Mucosa of rectum (tissue), 2 donors: ENCODE measurements around the gene ALX4.

Experiments used
- H3K27ac ChIP-seq, 2 donors: one replicate each; pipeline ENCODE4 v1.7.0; 2013; ENCODE audit warnings: inconsistent platforms in 2 of 2, low read depth in 2 of 2, low read length in 2 of 2
- H3K27me3 ChIP-seq, 2 donors: one replicate each; pipeline ENCODE4 v1.7.0; 2013; ENCODE audit warnings: low read length in 2 of 2; ENCODE audit not compliant: control insufficient read depth in 2 of 2, insufficient read depth in 2 of 2
- H3K36me3 ChIP-seq, 2 donors: one replicate each; pipeline ENCODE4 v1.7.0; 2013; ENCODE audit warnings: low read length in 2 of 2; ENCODE audit not compliant: control insufficient read depth in 2 of 2, insufficient read depth in 2 of 2
- H3K4me1 ChIP-seq, 2 donors: one replicate each; pipeline ENCODE4 v1.7.0; 2013; ENCODE audit warnings: low read length in 2 of 2, mild to moderate bottlenecking in 1 of 2; ENCODE audit not compliant: control insufficient read depth in 2 of 2, insufficient read depth in 2 of 2
- H3K4me3 ChIP-seq, 2 donors: one replicate each; pipeline ENCODE4 v1.7.0; 2013; ENCODE audit warnings: low read length in 2 of 2
- H3K9ac ChIP-seq, 2 donors: one replicate each; pipeline ENCODE4 v1.7.0; 2013; ENCODE audit warnings: low read length in 2 of 2, low read depth in 1 of 2, mild to moderate bottlenecking in 1 of 2
- H3K9me3 ChIP-seq, 2 donors: one replicate each; pipeline ENCODE4 v1.7.0; 2013; ENCODE audit warnings: low read length in 2 of 2; ENCODE audit not compliant: control insufficient read depth in 2 of 2
- donor health status: healthy.
- donor health status: Normal muscosa, but diverticular disease.

ALX4 gene

DNA sequence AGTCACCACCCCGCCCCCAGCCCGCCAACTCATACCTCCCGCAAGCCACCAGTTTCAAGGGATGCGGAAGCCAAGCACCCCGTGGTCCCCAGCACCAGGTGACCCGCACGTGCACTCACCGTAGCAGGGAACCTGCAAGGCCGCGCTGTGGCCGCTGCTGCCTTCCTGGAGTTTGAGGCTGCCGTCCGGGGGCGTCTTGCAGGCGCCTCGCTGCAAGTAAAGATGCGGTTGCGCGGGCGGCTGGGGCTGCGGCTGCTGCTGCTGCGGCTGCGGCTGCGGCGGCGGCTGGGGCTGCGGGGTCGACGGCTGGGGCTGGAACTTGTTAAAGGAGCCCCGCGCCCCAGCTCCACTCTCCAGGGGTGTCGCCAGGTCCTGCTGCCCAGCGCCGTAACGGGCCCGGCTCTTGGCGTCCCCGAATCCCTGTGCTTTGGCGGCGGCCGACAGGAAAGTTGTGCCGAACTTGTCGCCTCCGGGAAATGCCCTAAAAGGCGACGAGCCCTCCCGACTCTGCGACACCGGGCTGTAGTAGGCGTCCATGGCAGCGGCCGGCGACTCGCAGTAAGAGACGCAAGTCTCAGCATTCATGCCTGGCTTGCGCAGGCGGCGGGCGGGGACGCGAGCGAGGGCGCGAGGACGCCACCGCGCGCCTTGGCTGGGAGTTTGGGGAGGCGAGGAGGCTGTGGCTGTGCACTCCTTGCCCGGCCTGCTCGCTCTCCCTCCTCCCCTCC lies at the start of gene ALX4:
ALX4 (minus strand) TSS at position 662 of the 728 bp plus-strand sequence; CDS start at position 585, 77 bp downstream.
- peak within 1 kb of the TSS in 1 of 2 donors; percentile 3 for H3K4me3 ChIP-seq
- peaks cover 73 to 84% of the 10 kb centered on the region in 2 donors for H3K27me3 ChIP-seq
- H3K9me3 ChIP-seq, result no peaks in the 10 kb centered on the region
- H3K9ac ChIP-seq, result no peak within 1 kb of the TSS
- no peaks in the 10 kb centered on the region for H3K36me3 ChIP-seq
- no peak within 1 kb of the TSS for H3K27ac ChIP-seq
- peaks cover 3 to 6% of the 10 kb centered on the region in 2 donors for H3K4me1 ChIP-seq

DNA sequence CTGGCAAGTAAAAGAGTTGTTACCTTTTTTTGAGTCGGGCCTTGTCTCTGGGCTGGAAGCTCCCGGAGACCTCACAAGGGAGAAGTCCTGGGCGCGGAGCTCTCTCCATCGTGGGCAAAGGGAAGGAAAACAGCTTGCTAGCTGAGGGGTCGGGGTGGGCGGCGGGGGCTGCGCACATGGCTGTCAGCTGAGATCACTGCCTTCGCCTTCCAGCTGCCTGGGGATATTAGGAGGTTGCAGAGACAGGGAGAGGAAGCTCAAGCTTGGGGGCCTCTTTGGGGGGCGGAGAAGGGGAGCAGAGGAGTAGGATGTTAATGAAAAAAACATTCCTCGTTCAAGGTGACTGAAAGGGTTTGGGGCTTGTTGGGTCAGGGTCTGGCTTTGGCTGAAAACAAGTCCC lies 49.2 kb upstream of the ALX4 start:
- Histone ChIP-seq H3K27me3 (no peaks in the 10 kb centered on the region), H3K27ac (no peak overlapping the region), H3K36me3 (no peaks in the 10 kb centered on the region), H3K4me1 (no peaks in the 10 kb centered on the region), H3K9ac (no peak overlapping the region), H3K9me3 (no peaks in the 10 kb centered on the region), H3K4me3 (no peak overlapping the region)

DNA sequence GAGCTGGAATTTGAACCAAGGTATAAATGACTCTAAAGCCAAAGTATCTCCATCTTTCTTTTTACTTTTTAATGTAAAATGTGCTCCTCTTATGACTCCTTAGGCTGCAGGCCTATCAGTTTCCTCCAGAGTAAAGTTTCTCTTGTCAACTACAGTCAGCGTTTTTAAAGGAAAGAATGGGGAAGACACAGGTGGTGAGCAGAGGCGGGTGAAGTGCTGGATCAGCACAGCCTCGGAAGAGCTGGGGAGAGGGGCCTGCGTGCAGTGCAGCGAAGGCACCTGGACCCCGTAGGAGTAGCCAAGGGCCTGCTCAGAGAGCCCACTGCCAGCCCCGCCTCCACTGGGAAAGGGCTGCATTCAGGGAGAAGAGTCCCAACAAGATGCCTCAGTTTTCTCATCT lies 48.8 kb upstream of the ALX4 start:
- Histone ChIP-seq H3K4me3 (no peak overlapping the region), H3K36me3 (no peaks in the 10 kb centered on the region), H3K9ac (no peak overlapping the region), H3K27me3 (no peaks in the 10 kb centered on the region), H3K27ac (no peak overlapping the region), H3K4me1 (no peaks in the 10 kb centered on the region), H3K9me3 (no peaks in the 10 kb centered on the region)

DNA sequence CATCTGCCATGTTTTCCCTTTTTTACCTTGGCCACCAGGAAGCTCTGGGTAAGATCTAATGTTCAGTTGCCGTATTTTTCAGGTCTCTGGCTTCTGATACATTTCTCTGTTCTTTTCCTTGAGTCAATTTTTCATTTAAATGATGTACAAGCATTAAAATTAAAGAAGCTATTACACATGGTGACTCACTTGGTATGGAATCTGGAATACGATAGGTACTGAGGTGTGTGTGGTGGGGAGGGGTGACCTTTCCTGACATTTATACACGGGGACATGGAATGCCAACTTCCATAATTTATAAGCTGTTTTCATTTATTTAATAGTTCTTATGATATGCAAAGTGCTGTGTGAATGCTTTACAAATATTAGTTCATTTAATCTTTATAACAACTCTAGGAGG lies 47.8 kb upstream of the ALX4 start:
- Histone ChIP-seq H3K36me3 (no peaks in the 10 kb centered on the region), H3K4me1 (no peaks in the 10 kb centered on the region), H3K9ac (no peak overlapping the region), H3K9me3 (no peaks in the 10 kb centered on the region), H3K27ac (no peak overlapping the region), H3K4me3 (no peak overlapping the region), H3K27me3 (no peaks in the 10 kb centered on the region)

DNA sequence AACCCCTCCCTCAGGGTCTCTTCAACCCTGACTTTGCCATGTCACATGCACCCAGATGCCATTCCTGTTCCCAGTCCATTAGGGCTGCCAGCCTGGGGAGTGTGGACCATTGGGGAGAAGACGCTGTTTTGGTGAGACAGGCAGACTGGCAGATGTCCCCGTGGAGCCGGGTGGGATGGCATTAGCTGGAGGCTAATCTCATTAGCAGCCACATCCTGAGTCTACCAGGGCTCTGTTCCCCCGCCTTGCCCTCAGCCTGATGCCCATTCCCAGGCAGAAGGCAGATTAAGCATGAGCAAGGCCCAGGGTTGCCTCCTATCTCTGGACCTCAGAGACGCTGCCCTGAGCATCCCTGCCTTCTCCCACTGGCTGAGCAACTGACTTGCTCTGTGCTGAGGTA lies 46.4 kb upstream of the ALX4 start:
- Histone ChIP-seq H3K9ac (no peak overlapping the region), H3K36me3 (no peaks in the 10 kb centered on the region), H3K9me3 (no peaks in the 10 kb centered on the region), H3K4me3 (no peak overlapping the region), H3K27me3 (no peaks in the 10 kb centered on the region), H3K27ac (no peak overlapping the region), H3K4me1 (no peaks in the 10 kb centered on the region)

DNA sequence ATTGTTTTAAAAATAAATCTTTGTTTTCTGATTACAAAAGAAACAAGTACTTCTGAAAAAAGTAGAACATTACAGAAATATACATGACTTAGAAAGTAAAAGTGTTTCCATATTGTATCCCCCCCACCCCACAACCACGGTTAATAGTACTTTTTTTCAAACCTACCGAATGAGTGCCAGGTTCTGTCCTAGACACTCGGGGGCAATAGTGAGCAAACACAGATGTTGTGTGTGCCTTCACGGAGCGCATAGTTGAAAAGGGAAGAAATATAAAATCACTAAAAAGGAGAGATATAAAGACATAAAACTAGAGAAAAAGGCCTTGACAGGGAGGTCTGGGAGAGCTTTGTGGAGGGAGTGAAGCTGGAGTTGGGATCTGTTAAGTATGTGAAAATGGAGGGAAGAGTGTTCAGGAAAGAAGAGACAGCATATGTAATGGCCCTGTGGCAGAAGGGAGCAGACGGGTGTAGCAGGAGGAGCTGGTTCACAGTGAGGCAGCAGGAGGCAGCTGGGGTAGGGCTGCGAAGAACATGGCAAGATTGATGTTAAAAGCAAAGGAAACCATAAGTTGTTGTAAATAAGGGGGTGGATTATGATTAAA lies 42.1 kb upstream of the ALX4 start:
- Histone ChIP-seq H3K4me1 (no peaks in the 10 kb centered on the region), H3K36me3 (no peaks in the 10 kb centered on the region), H3K9ac (no peak overlapping the region)

DNA sequence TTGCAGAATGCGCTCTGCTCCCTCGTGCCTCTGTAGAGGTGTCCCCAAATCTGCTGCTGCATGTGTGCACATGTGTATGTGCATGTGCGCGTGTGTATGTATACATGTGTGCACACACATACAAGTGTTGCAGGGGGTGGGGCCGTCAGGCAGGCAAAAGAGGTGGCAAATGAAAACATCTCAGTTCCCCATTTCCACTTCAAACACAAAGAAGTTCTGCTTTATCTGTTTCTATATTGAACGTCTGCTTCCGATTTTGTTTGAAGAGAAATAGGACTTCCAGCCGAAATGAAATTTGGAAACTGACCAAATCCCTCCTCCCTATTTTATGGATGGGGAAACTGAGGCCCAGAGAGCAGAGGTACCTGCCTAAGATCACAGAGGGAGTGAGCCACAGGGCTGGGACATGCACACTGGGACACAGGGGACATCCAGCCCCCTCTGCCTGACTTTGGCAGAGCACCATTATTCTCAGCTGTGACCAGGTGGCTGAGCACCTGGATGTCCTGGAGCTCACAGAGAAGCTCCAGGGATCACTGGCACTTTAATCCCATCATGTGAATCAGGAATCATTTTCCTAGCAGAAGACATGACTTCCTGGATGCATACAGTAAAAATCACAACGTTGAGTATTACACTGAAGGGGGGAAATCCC lies 41.2 kb upstream of the ALX4 start:
- H3K27me3 ChIP-seq, result no peaks in the 10 kb centered on the region
- no peaks in the 10 kb centered on the region for H3K9me3 ChIP-seq
- no peaks in the 10 kb centered on the region for H3K4me1 ChIP-seq
- no peak overlapping the region for H3K4me3 ChIP-seq
- no peak overlapping the region for H3K9ac ChIP-seq
- no peak overlapping the region for H3K27ac ChIP-seq
- H3K36me3 ChIP-seq, result no peaks in the 10 kb centered on the region

More for the DNA sequence above, 42.1 kb upstream of the ALX4 start:
- Histone ChIP-seq H3K9me3 (no peaks in the 10 kb centered on the region), H3K27ac (no peak overlapping the region), H3K4me3 (no peak overlapping the region), H3K27me3 (no peaks in the 10 kb centered on the region)

DNA sequence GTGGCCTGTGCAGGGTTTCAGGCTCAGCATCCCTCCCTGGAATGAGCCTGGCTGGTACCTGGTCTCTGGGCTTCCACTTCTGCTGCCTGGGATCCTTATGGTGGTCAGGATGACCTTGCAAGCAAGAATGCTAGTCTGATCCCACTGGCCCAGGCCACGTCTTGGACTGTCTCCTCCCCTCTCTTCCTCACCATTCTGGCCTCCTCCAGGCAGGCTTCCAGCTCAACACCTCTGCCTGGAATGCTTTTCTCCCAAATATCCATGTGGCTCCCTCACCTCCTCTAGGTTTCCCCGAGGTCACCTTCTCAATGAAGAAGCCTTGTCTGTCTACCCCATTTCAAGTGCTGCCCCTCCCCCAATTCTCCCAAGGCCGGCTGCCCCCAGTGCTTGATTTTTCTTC lies 39.4 kb upstream of the ALX4 start:
- Histone ChIP-seq H3K27me3 (no peaks in the 10 kb centered on the region), H3K36me3 (no peaks in the 10 kb centered on the region), H3K4me3 (no peak overlapping the region), H3K27ac (no peak overlapping the region), H3K4me1 (no peaks in the 10 kb centered on the region), H3K9me3 (no peaks in the 10 kb centered on the region), H3K9ac (no peak overlapping the region)

DNA sequence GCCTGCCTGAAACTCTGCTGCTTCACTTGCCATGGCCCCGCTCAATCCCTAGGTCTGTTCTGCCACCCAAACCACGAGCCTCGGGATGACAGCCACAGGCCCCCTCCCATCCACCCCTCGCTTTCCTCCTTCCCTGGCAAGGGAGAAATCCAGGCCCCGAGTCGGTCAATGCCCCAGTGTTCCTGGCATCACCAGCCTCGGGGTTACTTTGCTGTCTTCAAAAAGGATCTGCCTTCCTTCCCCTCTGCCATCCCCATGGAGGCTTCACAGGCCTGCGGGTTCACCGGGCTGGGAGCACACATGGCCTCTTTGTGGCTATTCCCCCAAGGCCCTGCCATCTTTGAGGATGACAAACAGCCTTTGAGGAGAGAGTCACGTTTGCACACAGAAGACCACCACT lies 38.8 kb upstream of the ALX4 start:
- Histone ChIP-seq H3K9ac (no peak overlapping the region), H3K4me1 (no peaks in the 10 kb centered on the region), H3K27ac (no peak overlapping the region), H3K4me3 (no peak overlapping the region), H3K36me3 (no peaks in the 10 kb centered on the region), H3K9me3 (no peaks in the 10 kb centered on the region), H3K27me3 (no peaks in the 10 kb centered on the region)

DNA sequence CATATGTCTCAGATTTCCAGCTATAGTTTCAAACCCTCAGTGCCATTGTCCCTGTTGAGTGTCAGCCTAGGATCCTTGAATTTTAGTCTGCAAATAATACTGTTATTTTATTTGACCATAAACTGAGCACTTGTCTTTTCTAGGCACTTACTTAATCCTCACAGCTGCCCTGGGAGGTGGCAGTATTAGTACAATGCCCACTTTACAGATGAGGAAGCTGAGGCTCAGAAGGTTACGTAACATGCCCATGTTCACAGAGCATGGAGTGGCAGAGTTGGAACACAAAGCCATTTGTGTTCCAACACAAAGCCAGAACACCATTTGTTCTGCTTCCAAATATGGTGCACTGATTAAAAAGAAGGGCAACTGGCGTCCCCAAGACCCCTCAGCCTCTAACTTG lies 38.2 kb upstream of the ALX4 start:
- Histone ChIP-seq H3K27ac (no peak overlapping the region), H3K4me3 (no peak overlapping the region), H3K4me1 (no peaks in the 10 kb centered on the region), H3K27me3 (no peaks in the 10 kb centered on the region), H3K9me3 (no peaks in the 10 kb centered on the region), H3K9ac (no peak overlapping the region), H3K36me3 (no peaks in the 10 kb centered on the region)
